Lower leg skin (tissue), 3 donors: ENCODE measurements around the gene BMP6.

Experiments
- CTCF ChIP-seq, 3 donors: fragments of 450-650 bp; IDR thresholded peaks; one replicate each; pipeline ENCODE4 v1.5.1; 2016; ENCODE audit warnings: antibody characterized with exemption in 3 of 3, mild to moderate bottlenecking in 3 of 3, moderate library complexity in 2 of 3
- POLR2A ChIP-seq, 2 donors: fragments of 450-650 bp; IDR thresholded peaks; one replicate each; pipeline ENCODE4 v1.6.1; 2016 to 2017; ENCODE audit warnings: antibody characterized with exemption in 2 of 2, mild to moderate bottlenecking in 1 of 2, moderate library complexity in 1 of 2

GRCh38 chr6:7765575-7766325, 39.9 kb downstream of the BMP6 start:
- no peak for TF ChIP-seq CTCF (IDR thresholded peaks at IDR 0.05)
- TF ChIP-seq POLR2A (IDR thresholded peaks at IDR 0.05), result no peak
